CD14-positive monocyte (primary cell): ENCODE results near the gene CSNK1G1. TPM values are rescaled to one million over a fixed set of nuclear protein-coding genes. Genes with fewer than 3 reads are reported as not detected.

Source experiments
- DNase-seq, 3 donors: peaks; one replicate each; pipeline ENCODE4 v3.0.0-alpha.2; 2011 to 2022
- H2AFZ ChIP-seq: 2 replicates; pipeline ENCODE4 v1.6.0; 2012; ENCODE audit warnings: mild to moderate bottlenecking, low read depth, low read length, inconsistent platforms; ENCODE audit not compliant: insufficient read depth, poor library complexity, severe bottlenecking
- H3K27ac ChIP-seq, 2 donors: 1 replicate in 1 of 2; 2 replicates in 1 of 2; pipeline ENCODE4 v1.5.1; 2012 to 2013; ENCODE audit warnings: low read length in 2 of 2, control low read depth in 1 of 2, inconsistent platforms in 1 of 2, low read depth in 1 of 2, mild to moderate bottlenecking in 1 of 2
- H3K27me3 ChIP-seq, 2 donors: one replicate each; pipeline versions ENCODE4 v1.6.0 to v1.6.1; 2011 to 2013; ENCODE audit warnings: low read length in 2 of 2; ENCODE audit not compliant: control insufficient read depth in 2 of 2, insufficient read depth in 2 of 2
- H3K36me3 ChIP-seq, 2 donors: replicated peaks in 1 of 2; 1 replicate in 1 of 2; 2 replicates in 1 of 2; pipeline versions ENCODE4 v1.5.1 to v1.6.1; 2012 to 2013; ENCODE audit warnings: low read length in 2 of 2, control low read depth in 1 of 2, inconsistent platforms in 1 of 2, mild to moderate bottlenecking in 1 of 2; ENCODE audit not compliant: insufficient read depth in 2 of 2, control insufficient read depth in 1 of 2
- H3K4me1 ChIP-seq, 2 donors: 1 replicate in 1 of 2; 2 replicates in 1 of 2; pipeline versions ENCODE4 v1.5.1 to v1.6.1; 2012 to 2013; ENCODE audit warnings: low read length in 2 of 2, control low read depth in 1 of 2, inconsistent platforms in 1 of 2, mild to moderate bottlenecking in 1 of 2, moderate library complexity in 1 of 2; ENCODE audit not compliant: insufficient read depth in 2 of 2, control insufficient read depth in 1 of 2
- H3K4me2 ChIP-seq: replicated peaks from 2 replicates; pipeline ENCODE3; 2012; ENCODE audit warnings: low read length, moderate library complexity, mild to moderate bottlenecking; ENCODE audit not compliant: poor library complexity, severe bottlenecking; ENCODE audit errors: extremely low read depth
- H3K4me3 ChIP-seq, 3 experiments: fragments of 200-600 bp in 1 of 3; sonication (generic) in 1 of 3; replicated peaks in 1 of 3; 1 replicate in 2 of 3; 2 replicates in 1 of 3; pipeline ENCODE4 v1.5.1; 2011 to 2013; ENCODE audit warnings: low read length in 3 of 3, mild to moderate bottlenecking in 3 of 3, control low read depth in 2 of 3, low read depth in 2 of 3, inconsistent platforms in 1 of 3, moderate library complexity in 1 of 3
- H3K79me2 ChIP-seq: 2 replicates; pipeline ENCODE4 v1.6.0; 2012; ENCODE audit warnings: mild to moderate bottlenecking, control low read depth, inconsistent platforms, low read length, moderate library complexity; ENCODE audit not compliant: insufficient read depth
- H3K9ac ChIP-seq: 2 replicates; pipeline ENCODE4 v1.6.0; 2017; ENCODE audit warnings: low read length, mild to moderate bottlenecking; ENCODE audit not compliant: insufficient read depth, poor library complexity, severe bottlenecking
- H3K9me3 ChIP-seq, 2 donors: replicated peaks in 1 of 2; 1 replicate in 1 of 2; 2 replicates in 1 of 2; pipeline versions ENCODE4 v1.5.1 to v1.6.1; 2012 to 2013; ENCODE audit warnings: low read length in 2 of 2, control low read depth in 1 of 2; ENCODE audit not compliant: control insufficient read depth in 1 of 2, insufficient read depth in 1 of 2
- H4K20me1 ChIP-seq: 2 replicates; pipeline ENCODE4 v1.6.0; 2012; ENCODE audit warnings: mild to moderate bottlenecking, low read length, control low read depth, moderate library complexity; ENCODE audit not compliant: insufficient read depth
- H3K27ac Mint-ChIP-seq, 7 donors: one replicate each; pipeline ENCODE4 v1.8.0; 2020; ENCODE audit warnings: mild to moderate bottlenecking in 7 of 7, mixed read lengths in 7 of 7, moderate library complexity in 6 of 7, inconsistent platforms in 2 of 7
- H3K27me3 Mint-ChIP-seq, 3 donors: one replicate each; pipeline ENCODE4 v1.8.0; 2021 to 2022; ENCODE audit warnings: low read depth in 3 of 3, mild to moderate bottlenecking in 3 of 3, mixed read lengths in 3 of 3, moderate library complexity in 3 of 3, inconsistent platforms in 1 of 3
- H3K36me3 Mint-ChIP-seq, 2 donors: one replicate each; pipeline ENCODE4 v1.8.0; 2020; ENCODE audit warnings: mixed read lengths in 2 of 2, inconsistent platforms in 1 of 2, mild to moderate bottlenecking in 1 of 2
- H3K4me1 Mint-ChIP-seq: one replicate; pipeline ENCODE4 v1.8.0; 2020; ENCODE audit warnings: mild to moderate bottlenecking, mixed read lengths
- H3K4me3 Mint-ChIP-seq, 2 donors: one replicate each; pipeline ENCODE4 v1.8.0; 2020; ENCODE audit warnings: mild to moderate bottlenecking in 2 of 2, mixed read lengths in 2 of 2, moderate library complexity in 1 of 2
- H3K9me3 Mint-ChIP-seq, 7 donors: one replicate each; pipeline ENCODE4 v1.8.0; 2020 to 2022; ENCODE audit warnings: mixed read lengths in 7 of 7, mild to moderate bottlenecking in 6 of 7, moderate library complexity in 6 of 7, inconsistent platforms in 2 of 7
- CTCF ChIP-seq: fragments of 200-600 bp; IDR thresholded peaks from one replicate; pipeline ENCODE4 v1.8.0; 2022; ENCODE audit warnings: antibody characterized with exemption, mild to moderate bottlenecking
- WGBS: methylation state at CpG from one replicate; pipeline ENCODE4 v1.1.5; 2013; ENCODE audit warnings: missing lambda C conversion rate; ENCODE audit not compliant: insufficient coverage; 5-methylcytosine and 5-hydroxymethylcytosine counted together
- intact Hi-C, 2 donors: fragments of 100-400 bp; cut with micrococcal nuclease; formaldehyde crosslinking; loops; one replicate each; pipeline versions ENCODE4 v1.15.0 to v1.15.1; 2023
- polyA plus RNA-seq, 3 donors: library from polyadenylated mRNA; depleted of rRNA in 1 of 3; unstranded in 2 of 3; stranded (reverse) in 1 of 3; fragments of 300-500 nt in 2 of 3; fragments of >200 nt in 1 of 3; fragmentation: Illumina TruSeq in 2 of 3; gene quantifications; 1 replicate in 2 of 3; 2 replicates in 1 of 3; pipeline ENCODE4 v1.2.3, GENCODE V29; 2012 to 2021

The CSNK1G1 gene
- polyA plus RNA-seq, 3 donors = 4.3 to 8.6 (median 7.7) TPM

- Histone ChIP-seq H3K4me3 (no peak overlapping the region), H3K9ac (no peak overlapping the region), H3K79me2 (peaks cover 5% of the 10 kb centered on the region), H4K20me1 (no peaks in the 10 kb centered on the region), H3K9me3 (no peaks in the 10 kb centered on the region), H3K4me1 (peaks cover 4 to 5% of the 10 kb centered on the region in 2 donors), H3K4me2 (no peak overlapping the region), H2AFZ (peak overlapping the region; percentile 4), H3K27ac (no peak overlapping the region), H3K36me3 (no peaks in the 10 kb centered on the region), H3K27me3 (no peaks in the 10 kb centered on the region)
- TF ChIP-seq CTCF = no peak
- WGBS = 100% methylated on average over 1 of the region's 2 CpGs
- H3K27ac Mint-ChIP-seq = peak overlapping the region in 1 of 7 donors; percentile 50
- intact Hi-C loops = no loop called here
- H3K36me3 Mint-ChIP-seq = peaks cover 5 to 30% of the 10 kb centered on the region in 2 donors
- no peak overlapping the region for H3K4me3 Mint-ChIP-seq
- no peaks in the 10 kb centered on the region for H3K27me3 Mint-ChIP-seq
- no peak for DNase-seq
- peaks cover 17% of the 10 kb centered on the region for H3K4me1 Mint-ChIP-seq
- no peaks in the 10 kb centered on the region for H3K9me3 Mint-ChIP-seq
These were observed 13.2 kb upstream of the CSNK1G1 start for GRCh38 chr15:64369078-64369607.

- no peak for TF ChIP-seq CTCF
- Histone ChIP-seq H3K9ac (no peak overlapping the region), H3K4me2 (no peak overlapping the region), H3K9me3 (no peaks in the 10 kb centered on the region), H4K20me1 (no peaks in the 10 kb centered on the region), H3K4me3 (no peak overlapping the region), H3K79me2 (no peaks in the 10 kb centered on the region), H3K4me1 (peaks cover 4 to 6% of the 10 kb centered on the region in 2 donors), H2AFZ (no peak overlapping the region), H3K27me3 (no peaks in the 10 kb centered on the region), H3K27ac (no peak overlapping the region), H3K36me3 (no peaks in the 10 kb centered on the region)
- 100% methylated on average over 2 of the region's 4 CpGs for WGBS
- H3K27ac Mint-ChIP-seq = no peak overlapping the region
- H3K4me1 Mint-ChIP-seq = peaks cover 3% of the 10 kb centered on the region
- no peaks in the 10 kb centered on the region for H3K27me3 Mint-ChIP-seq
- H3K36me3 Mint-ChIP-seq = peaks cover 0 to 8% of the 10 kb centered on the region in 2 donors
- H3K4me3 Mint-ChIP-seq = no peak overlapping the region
- DNase-seq = no peak
- H3K9me3 Mint-ChIP-seq = no peaks in the 10 kb centered on the region
- intact Hi-C loops = no loop called here
These were observed 5.3 kb upstream of the CSNK1G1 start for GRCh38 chr15:64361259-64361658.
